A549 (cell line): ENCODE data around the gene RNF144A.

Experiments used
- RAD21 ChIP-seq, 2 experiments: fragments of >200 bp in 1 of 2; sonication (Bioruptor Twin) in 1 of 2; formaldehyde crosslinking in 1 of 2; IDR thresholded peaks in 1 of 2; conservative IDR thresholded peaks in 1 of 2; 2 replicates in 1 of 2; 3 replicates in 1 of 2; pipeline ENCODE4 v1.6.1; 2012 to 2018; ENCODE audit warnings: inconsistent platforms in 1 of 2
- TF ChIP-seq, protein P1 (sequence below): fragments of >200 bp; sonication (Bioruptor Twin); formaldehyde crosslinking; IDR thresholded peaks from 3 replicates; pipeline ENCODE4 v1.5.1; 2016

DNA sequence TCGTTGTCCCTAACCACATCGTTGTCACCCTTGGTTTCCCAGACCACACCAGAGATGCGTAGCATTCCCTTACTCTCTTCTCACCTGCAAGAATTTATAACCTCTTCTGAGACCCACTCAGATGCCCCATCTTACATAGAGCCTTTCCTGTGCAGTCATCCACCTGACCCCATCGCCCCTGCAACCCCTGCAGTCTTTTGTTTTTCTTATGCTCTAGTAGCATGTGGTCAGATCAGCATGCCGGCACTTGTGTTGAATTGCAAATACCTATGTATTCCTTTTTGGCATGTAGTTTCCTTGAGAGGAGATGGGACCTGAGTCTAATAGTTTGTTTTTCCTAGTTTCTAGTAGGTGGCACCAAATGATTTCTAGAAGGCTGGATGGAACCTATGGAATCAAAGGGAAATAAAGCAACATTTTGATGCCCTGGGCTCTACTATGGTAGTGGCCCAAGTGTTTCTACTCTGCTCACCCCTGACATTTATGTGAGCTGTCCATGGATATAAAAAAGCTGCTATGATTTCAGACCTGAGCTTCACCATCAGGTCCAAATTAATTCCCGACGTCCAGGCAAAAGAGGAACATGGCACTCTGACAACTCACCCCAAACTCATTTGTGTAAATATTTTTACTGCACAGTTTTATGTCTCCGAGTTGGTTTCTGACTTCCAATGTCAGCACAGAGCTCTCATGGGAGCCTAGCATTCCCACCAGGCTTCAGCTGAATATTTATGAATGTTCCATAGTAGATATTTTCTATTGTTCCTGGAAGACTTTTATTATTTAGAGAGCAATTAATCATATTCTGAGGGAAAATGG is 143.6 kb downstream of the RNF144A start:
- TF ChIP-seq, protein P1, sequence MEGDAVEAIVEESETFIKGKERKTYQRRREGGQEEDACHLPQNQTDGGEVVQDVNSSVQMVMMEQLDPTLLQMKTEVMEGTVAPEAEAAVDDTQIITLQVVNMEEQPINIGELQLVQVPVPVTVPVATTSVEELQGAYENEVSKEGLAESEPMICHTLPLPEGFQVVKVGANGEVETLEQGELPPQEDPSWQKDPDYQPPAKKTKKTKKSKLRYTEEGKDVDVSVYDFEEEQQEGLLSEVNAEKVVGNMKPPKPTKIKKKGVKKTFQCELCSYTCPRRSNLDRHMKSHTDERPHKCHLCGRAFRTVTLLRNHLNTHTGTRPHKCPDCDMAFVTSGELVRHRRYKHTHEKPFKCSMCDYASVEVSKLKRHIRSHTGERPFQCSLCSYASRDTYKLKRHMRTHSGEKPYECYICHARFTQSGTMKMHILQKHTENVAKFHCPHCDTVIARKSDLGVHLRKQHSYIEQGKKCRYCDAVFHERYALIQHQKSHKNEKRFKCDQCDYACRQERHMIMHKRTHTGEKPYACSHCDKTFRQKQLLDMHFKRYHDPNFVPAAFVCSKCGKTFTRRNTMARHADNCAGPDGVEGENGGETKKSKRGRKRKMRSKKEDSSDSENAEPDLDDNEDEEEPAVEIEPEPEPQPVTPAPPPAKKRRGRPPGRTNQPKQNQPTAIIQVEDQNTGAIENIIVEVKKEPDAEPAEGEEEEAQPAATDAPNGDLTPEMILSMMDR = no peak
- TF ChIP-seq RAD21 (conservative IDR thresholded peaks at IDR 0.05 in 1 of 2, IDR thresholded peaks at IDR 0.05 in 1 of 2) = no peak
